Tibial artery (tissue), 4 donors: Measurements from ENCODE around the gene MYH14.

Source experiments
- DNase-seq, 2 donors: peaks; one replicate each; pipeline ENCODE4 v3.0.0-alpha.2; 2019
- H3K27ac ChIP-seq, 2 donors: fragments of 200-600 bp; sonication (generic) in 1 of 2; 1 replicate in 1 of 2; 2 replicates in 1 of 2; pipeline ENCODE4 v1.5.1; 2018 to 2019; ENCODE audit warnings: mild to moderate bottlenecking in 1 of 2
- H3K27me3 ChIP-seq, 2 donors: fragments of 200-600 bp; sonication (generic) in 1 of 2; one replicate each; pipeline versions ENCODE4 v1.5.1 to v1.6.0; 2016 to 2019
- H3K36me3 ChIP-seq, 3 donors: fragments of 200-600 bp; sonication (generic) in 2 of 3; one replicate each; pipeline ENCODE4 v1.5.1; 2016 to 2019; ENCODE audit warnings: mild to moderate bottlenecking in 2 of 3
- H3K4me1 ChIP-seq, 4 donors: fragments of 200-600 bp; sonication (generic) in 2 of 4; 1 replicate in 3 of 4; 2 replicates in 1 of 4; pipeline ENCODE4 v1.5.1; 2016 to 2019
- H3K4me3 ChIP-seq, 2 donors: fragments of 200-600 bp; sonication (generic) in 1 of 2; 1 replicate in 1 of 2; 2 replicates in 1 of 2; pipeline ENCODE4 v1.5.1; 2018 to 2019; ENCODE audit warnings: mild to moderate bottlenecking in 2 of 2
- H3K9me3 ChIP-seq, 3 donors: fragments of 200-600 bp; sonication (generic) in 1 of 3; one replicate each; pipeline ENCODE4 v1.5.1; 2016 to 2019
- intact Hi-C: fragments of 100-400 bp; cut with DNase I; formaldehyde crosslinking; loops from one replicate; pipeline ENCODE4 v1.15.0; 2023; ENCODE audit warnings: low total_unique reads
- TF ChIP-seq, protein P1 (sequence below), 2 experiments: fragments of 200-600 bp in 1 of 2; fragments of 450-650 bp in 1 of 2; IDR thresholded peaks; one replicate each; pipeline ENCODE4 v1.5.1; 2017 to 2019; ENCODE audit warnings: antibody characterized with exemption in 2 of 2, mild to moderate bottlenecking in 1 of 2, moderate library complexity in 1 of 2

Gene MYH14

DNA sequence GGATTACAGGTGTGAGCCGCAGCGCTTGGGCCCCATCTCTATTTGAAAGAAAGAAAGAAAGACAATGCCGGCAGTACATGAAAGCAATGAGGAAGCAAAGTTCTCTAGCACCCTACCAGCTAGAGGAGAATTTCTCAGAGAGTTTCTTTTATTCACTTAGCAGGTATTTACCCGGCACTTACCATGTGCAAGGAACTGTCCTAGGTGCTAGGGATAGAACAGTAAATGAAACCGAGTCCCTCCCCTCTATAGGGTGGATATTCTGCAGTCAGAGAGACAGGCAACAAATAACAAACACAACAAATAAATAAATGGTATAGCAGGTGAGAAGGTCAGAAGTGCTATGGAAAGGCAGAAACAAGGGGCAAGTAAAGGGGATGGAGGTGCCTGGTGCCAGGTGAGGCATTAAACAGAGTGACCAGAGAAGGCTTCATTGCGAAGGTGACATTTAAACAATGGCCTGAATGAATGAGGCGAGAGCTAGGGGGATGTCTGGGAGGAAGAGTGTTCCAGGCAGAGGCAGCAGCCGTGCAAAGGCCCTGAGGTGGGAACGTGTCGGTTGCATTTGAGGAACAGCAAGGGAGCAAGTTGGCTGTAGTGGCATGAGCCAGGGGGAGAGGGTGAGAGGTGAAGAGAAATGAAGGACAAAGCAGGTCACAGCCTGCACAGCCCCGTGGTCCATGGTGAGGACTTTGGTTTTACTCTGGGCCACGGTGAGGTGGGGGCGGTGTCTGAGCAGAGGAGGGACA lies 10.8 kb upstream of the MYH14 start:
- H3K27me3 ChIP-seq: peaks cover 0 to 14% of the 10 kb centered on the region in 2 donors
- no peak overlapping the region for H3K4me3 ChIP-seq
- no peak for DNase-seq
- TF ChIP-seq, protein P1, sequence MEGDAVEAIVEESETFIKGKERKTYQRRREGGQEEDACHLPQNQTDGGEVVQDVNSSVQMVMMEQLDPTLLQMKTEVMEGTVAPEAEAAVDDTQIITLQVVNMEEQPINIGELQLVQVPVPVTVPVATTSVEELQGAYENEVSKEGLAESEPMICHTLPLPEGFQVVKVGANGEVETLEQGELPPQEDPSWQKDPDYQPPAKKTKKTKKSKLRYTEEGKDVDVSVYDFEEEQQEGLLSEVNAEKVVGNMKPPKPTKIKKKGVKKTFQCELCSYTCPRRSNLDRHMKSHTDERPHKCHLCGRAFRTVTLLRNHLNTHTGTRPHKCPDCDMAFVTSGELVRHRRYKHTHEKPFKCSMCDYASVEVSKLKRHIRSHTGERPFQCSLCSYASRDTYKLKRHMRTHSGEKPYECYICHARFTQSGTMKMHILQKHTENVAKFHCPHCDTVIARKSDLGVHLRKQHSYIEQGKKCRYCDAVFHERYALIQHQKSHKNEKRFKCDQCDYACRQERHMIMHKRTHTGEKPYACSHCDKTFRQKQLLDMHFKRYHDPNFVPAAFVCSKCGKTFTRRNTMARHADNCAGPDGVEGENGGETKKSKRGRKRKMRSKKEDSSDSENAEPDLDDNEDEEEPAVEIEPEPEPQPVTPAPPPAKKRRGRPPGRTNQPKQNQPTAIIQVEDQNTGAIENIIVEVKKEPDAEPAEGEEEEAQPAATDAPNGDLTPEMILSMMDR (IDR thresholded peaks at IDR 0.05): no peak
- no peaks in the 10 kb centered on the region for H3K36me3 ChIP-seq
- H3K27ac ChIP-seq: no peak overlapping the region
- intact Hi-C loops: no loop called here
- H3K4me1 ChIP-seq: no peaks in the 10 kb centered on the region
- H3K9me3 ChIP-seq: no peaks in the 10 kb centered on the region

DNA sequence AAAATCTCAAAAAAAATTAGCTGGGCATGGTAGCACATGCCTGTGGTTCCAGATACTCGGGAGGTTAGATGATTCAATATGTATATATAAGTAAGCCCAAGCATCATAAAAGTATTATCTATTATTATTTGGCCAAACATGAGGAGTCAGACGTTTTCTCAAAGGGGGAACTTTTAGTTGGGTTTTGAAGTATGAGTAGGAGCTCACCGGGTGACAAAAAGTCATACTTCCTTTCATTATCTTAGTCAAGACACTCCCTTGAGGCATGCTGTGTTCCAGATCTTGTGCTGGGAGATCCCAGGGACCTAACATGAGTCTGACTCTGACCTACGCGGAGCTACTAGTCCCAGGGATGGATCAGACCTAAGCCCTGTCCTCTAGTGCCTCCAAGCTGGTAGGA lies 8.2 kb upstream of the MYH14 start:
- TF ChIP-seq, protein P1 (IDR thresholded peaks at IDR 0.05): no peak
- Histone ChIP-seq H3K27ac (no peak overlapping the region), H3K9me3 (no peaks in the 10 kb centered on the region), H3K27me3 (peaks cover 0 to 14% of the 10 kb centered on the region in 2 donors), H3K36me3 (no peaks in the 10 kb centered on the region), H3K4me3 (no peak overlapping the region), H3K4me1 (peaks cover 0 to 14% (median 11%) of the 10 kb centered on the region in 4 donors)
- no peak for DNase-seq
- intact Hi-C loops: no loop called here

DNA sequence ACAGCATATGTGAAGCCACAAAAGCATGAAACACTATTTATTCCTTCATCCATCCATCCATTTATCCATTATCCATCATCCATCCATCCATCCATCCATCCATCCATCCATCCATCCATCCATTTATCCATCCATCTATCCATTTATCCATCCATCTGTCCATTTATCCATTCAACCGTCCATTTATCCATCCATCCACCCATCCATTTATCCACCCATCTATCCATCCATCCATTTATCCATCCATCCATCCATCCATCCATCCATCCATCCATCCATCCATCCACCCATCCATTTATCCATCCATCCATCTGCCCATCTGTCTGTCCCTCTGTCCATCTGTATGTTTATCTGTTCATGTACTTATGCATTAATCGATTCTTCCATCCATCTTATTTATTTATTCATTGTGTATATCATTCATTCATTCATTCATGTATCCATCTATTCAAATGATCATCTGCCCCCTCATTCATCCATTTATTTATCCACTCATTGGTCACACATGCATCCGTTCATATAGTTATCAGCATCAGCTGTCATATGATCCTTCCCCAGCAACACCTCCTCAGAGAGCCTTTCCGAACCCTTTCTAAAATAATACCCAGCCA lies 7.0 kb upstream of the MYH14 start:
- Histone ChIP-seq H3K36me3 (no peaks in the 10 kb centered on the region), H3K9me3 (no peaks in the 10 kb centered on the region), H3K4me3 (no peak overlapping the region), H3K27me3 (peaks cover 0 to 16% of the 10 kb centered on the region in 2 donors), H3K4me1 (peaks cover 0 to 14% (median 11%) of the 10 kb centered on the region in 4 donors), H3K27ac (no peak overlapping the region)
- TF ChIP-seq, protein P1 (IDR thresholded peaks at IDR 0.05): no peak
- intact Hi-C loops: no loop called here
- DNase-seq: no peak

DNA sequence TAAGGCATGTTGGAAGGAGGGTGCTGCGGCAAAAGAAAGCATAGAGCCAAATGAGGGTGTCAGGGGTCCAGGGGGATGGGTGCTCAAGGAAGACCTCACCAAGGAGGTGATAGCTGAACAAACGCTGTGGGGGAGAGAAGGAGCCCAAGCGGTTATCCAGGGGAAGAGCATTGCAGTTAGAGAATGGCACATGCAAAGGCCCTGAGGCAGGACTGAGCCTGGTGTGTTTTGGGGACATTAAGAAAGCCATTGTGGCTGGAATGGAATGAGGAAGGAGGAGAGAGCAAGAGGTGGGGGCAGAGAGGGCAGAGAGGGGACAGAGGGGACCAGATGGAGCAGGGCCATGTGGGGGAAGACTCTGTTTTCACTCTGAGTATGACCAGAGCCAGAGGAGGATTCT lies 6.1 kb upstream of the MYH14 start:
- TF ChIP-seq, protein P1 (IDR thresholded peaks at IDR 0.05): no peak
- intact Hi-C loops: no loop called here
- no peak for DNase-seq
- Histone ChIP-seq H3K9me3 (no peaks in the 10 kb centered on the region), H3K4me3 (no peak overlapping the region), H3K36me3 (no peaks in the 10 kb centered on the region), H3K27ac (no peak overlapping the region), H3K4me1 (peaks cover 0 to 14% (median 11%) of the 10 kb centered on the region in 4 donors), H3K27me3 (peaks cover 0 to 26% of the 10 kb centered on the region in 2 donors)

DNA sequence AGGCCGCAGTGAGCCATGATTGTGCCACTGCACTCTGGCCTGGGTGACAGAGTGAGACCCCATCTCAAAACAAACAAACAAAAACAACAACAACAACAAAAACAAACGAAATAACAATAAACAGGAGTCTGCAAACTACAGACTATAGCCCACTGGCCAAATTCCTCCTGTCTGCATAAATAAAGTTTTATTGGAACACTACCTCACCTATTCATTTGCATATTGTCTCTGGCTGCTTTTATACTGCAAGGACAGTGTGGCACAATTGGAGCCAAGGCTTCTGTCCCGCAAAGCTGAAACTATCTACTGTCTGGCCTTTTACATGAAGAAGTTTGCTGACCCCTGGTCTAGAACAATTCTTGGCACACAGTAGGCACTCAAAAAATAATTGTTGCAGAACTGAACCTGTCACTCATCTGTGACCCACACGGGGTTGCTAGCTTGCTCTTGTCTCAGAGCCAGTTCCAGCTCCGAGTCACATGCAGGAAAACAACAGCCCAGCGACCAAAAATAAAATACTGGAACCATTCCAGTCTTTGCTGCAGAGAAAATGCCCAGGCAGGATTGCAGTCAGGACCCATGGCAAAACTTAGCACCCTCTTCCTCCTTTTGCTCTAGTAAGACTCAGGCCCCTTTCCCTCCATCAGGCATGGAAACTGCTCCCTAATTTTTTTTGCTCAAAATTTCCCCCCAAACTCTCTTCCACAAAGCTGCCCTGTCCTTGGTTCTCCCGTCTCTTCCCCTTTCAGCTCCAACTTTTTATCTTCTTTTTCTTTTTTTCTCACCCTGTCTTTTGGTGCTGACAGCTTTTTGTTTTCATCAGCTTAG lies 4.8 kb upstream of the MYH14 start:
- intact Hi-C loops: no loop called here
- no peak overlapping the region for H3K4me3 ChIP-seq
- no peaks in the 10 kb centered on the region for H3K36me3 ChIP-seq
- no peaks in the 10 kb centered on the region for H3K9me3 ChIP-seq
- DNase-seq: no peak
- peaks cover 0 to 23% (median 16%) of the 10 kb centered on the region in 4 donors for H3K4me1 ChIP-seq
- TF ChIP-seq, protein P1 (IDR thresholded peaks at IDR 0.05): no peak
- peaks cover 0 to 39% of the 10 kb centered on the region in 2 donors for H3K27me3 ChIP-seq
- no peak overlapping the region for H3K27ac ChIP-seq
